OCI-LY3 (cell line): ENCODE data around the gene FYB2.

ENCODE experiments used
- H2AFZ ChIP-seq: fragments of 200-600, 300-600 bp; shearing (Covaris generic); 2 replicates; pipeline ENCODE4 v1.6.0; 2014; ENCODE audit warnings: antibody characterized with exemption, low read depth, low read length
- H3K27ac ChIP-seq: fragments of 200-600, 300-600 bp; sonication (generic); 2 replicates; pipeline ENCODE4 v1.5.1; 2014; ENCODE audit warnings: mild to moderate bottlenecking, low read length, moderate library complexity, mixed read lengths
- H3K27me3 ChIP-seq: fragments of 200-600, 300-600 bp; sonication (generic); 2 replicates; pipeline ENCODE4 v1.6.1; 2014; ENCODE audit warnings: low read depth, low read length, mixed read lengths
- H3K36me3 ChIP-seq: fragments of 200-600, 300-600 bp; sonication (generic); replicated peaks from 2 replicates; pipeline ENCODE3; 2014; ENCODE audit warnings: low read depth, low read length, mixed read lengths
- H3K4me1 ChIP-seq: fragments of 300-600, 200-600 bp; sonication (generic); 2 replicates; pipeline ENCODE4 v1.6.1; 2014; ENCODE audit warnings: low read length, mixed read lengths
- H3K4me2 ChIP-seq: fragments of 200-600, 300-600 bp; sonication (generic); 2 replicates; pipeline ENCODE4 v1.6.1; 2014; ENCODE audit warnings: low read length, mixed read lengths
- H3K4me3 ChIP-seq: fragments of 300-600, 200-600 bp; sonication (generic); 2 replicates; pipeline ENCODE4 v1.5.1; 2014; ENCODE audit warnings: antibody characterized with exemption, mild to moderate bottlenecking, low read length, moderate library complexity
- H3K79me2 ChIP-seq: fragments of 300-600, 200-600 bp; shearing (Covaris generic); 2 replicates; pipeline ENCODE4 v1.6.1; 2014; ENCODE audit warnings: mild to moderate bottlenecking, low read length, mixed read lengths
- H3K9ac ChIP-seq: fragments of 300-600, 200-600 bp; shearing (Covaris generic); 2 replicates; pipeline ENCODE4 v1.6.0; 2014; ENCODE audit warnings: mild to moderate bottlenecking, low read length, moderate library complexity
- H3K9me3 ChIP-seq: fragments of 200-600, 300-600 bp; shearing (Covaris generic); 2 replicates; pipeline ENCODE4 v1.6.1; 2014; ENCODE audit warnings: low read length, mixed read lengths; ENCODE audit not compliant: insufficient read depth
- H4K20me1 ChIP-seq: fragments of 200-600, 300-600 bp; sonication (generic); 2 replicates; pipeline ENCODE4 v1.6.1; 2016; ENCODE audit warnings: low read length, mixed read lengths; ENCODE audit not compliant: insufficient read depth
- CTCF ChIP-seq: fragments of 200-600, 300-600 bp; sonication (generic); IDR thresholded peaks from 2 replicates; pipeline ENCODE4 v1.5.1; 2014; ENCODE audit warnings: antibody characterized with exemption, low read length, low read depth
- EZH2phosphoT487 ChIP-seq: fragments of 200-600 bp; shearing (Covaris generic); IDR thresholded peaks from 2 replicates; pipeline ENCODE4 v1.6.1; 2018; ENCODE audit warnings: antibody characterized with exemption, mixed run types, low read depth

The FYB2 gene, protein sequence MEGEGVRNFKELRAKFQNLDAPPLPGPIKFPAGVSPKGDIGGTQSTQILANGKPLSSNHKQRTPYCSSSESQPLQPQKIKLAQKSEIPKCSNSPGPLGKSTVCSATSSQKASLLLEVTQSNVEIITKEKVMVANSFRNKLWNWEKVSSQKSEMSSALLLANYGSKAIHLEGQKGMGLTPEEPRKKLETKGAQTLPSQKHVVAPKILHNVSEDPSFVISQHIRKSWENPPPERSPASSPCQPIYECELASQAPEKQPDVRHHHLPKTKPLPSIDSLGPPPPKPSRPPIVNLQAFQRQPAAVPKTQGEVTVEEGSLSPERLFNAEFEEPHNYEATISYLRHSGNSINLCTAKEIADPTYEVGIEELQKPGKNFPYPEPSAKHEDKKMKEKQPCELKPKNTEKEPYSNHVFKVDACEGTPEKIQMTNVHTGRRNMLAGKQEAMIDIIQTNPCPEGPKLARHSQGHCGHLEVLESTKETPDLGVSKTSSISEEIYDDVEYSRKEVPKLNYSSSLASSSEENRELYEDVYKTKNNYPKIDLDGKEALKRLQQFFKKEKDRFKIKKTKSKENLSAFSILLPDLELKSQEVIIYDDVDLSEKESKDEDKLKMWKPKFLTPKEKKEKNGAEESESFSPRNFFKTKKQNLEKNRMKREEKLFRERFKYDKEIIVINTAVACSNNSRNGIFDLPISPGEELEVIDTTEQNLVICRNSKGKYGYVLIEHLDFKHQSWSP

GRCh38 chr1:56819387-56819899 is at the start of gene FYB2:
FYB2 (minus strand) TSS chr1:56819404; CDS start chr1:56819290, 114 bp downstream.
- Histone ChIP-seq H3K4me1 (peaks cover 11% of the 10 kb centered on the region), H3K9me3 (no peaks in the 10 kb centered on the region), H3K4me3 (no peak within 1 kb of the TSS), H2AFZ (no peak within 1 kb of the TSS), H4K20me1 (no peaks in the 10 kb centered on the region), H3K79me2 (no peaks in the 10 kb centered on the region), H3K36me3 (no peaks in the 10 kb centered on the region), H3K27me3 (peaks cover 7% of the 10 kb centered on the region; the same call in 1 of the 2 replicates), H3K4me2 (no peak within 1 kb of the TSS), H3K27ac (no peak within 1 kb of the TSS), H3K9ac (no peak within 1 kb of the TSS)
- no peak for TF ChIP-seq EZH2phosphoT487
- TF ChIP-seq CTCF, result no peak

DNA sequence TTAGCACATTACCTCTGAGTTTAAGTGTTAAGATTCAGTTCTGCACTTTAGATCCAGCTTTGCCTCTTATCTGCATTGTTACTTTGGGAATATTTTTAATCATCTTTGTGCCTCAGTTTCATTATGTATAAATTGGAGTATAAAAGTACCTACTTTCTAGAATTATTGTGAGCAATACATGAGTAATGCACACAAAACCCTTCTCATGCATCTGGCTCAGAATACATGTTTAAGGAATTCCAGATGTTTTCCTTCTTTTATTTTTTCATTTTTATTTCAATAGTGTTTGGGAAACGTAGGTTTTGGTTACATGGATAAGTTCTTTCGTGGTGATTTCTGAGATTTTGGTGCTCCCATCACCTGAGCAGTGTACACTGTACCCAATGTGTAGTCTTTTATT is 49.6 kb upstream of the FYB2 start:
- Histone ChIP-seq H2AFZ (no peak overlapping the region), H3K27ac (no peak overlapping the region), H3K27me3 (no peaks in the 10 kb centered on the region), H3K79me2 (no peaks in the 10 kb centered on the region), H3K36me3 (no peaks in the 10 kb centered on the region), H3K4me2 (no peak overlapping the region), H3K9me3 (no peaks in the 10 kb centered on the region), H4K20me1 (no peaks in the 10 kb centered on the region), H3K4me1 (no peaks in the 10 kb centered on the region), H3K4me3 (no peak overlapping the region), H3K9ac (no peak overlapping the region)
- TF ChIP-seq CTCF, result no peak
- TF ChIP-seq EZH2phosphoT487, result no peak

DNA sequence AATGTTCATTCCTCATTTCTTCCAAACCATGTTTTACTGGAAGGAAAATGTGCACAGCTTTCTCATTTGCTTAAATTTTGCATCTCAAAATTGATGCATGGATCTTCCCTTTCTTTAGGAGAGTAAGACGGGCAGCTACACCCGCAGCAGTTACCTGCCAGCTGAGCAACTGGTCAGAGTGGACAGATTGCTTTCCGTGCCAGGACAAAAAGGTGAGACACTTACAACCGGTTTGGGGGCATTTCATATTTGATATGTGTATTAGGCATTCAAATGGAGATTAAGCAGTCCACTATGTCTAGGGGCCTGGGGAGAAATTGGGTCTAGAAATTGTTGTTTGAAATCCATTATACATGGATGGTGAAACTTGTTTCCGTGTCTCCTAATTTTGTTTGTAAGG is 48.3 kb upstream of the FYB2 start:
- Histone ChIP-seq H3K27ac (no peak overlapping the region), H3K4me2 (no peak overlapping the region)

More for the DNA sequence above, 48.3 kb upstream of the FYB2 start:
- Histone ChIP-seq H3K9ac (no peak overlapping the region), H2AFZ (no peak overlapping the region), H4K20me1 (no peaks in the 10 kb centered on the region), H3K27me3 (no peaks in the 10 kb centered on the region), H3K4me3 (no peak overlapping the region), H3K4me1 (no peaks in the 10 kb centered on the region), H3K79me2 (no peaks in the 10 kb centered on the region), H3K9me3 (no peaks in the 10 kb centered on the region), H3K36me3 (no peaks in the 10 kb centered on the region)
- TF ChIP-seq EZH2phosphoT487 (no peak), CTCF (no peak)
